Tibial nerve (tissue), 4 donors: Measurements from ENCODE around the gene TTC32. TPM values are rescaled to one million over a fixed set of nuclear protein-coding genes. Genes with fewer than 3 reads are reported as not detected.

Experiments
- DNase-seq, 2 donors: peaks; one replicate each; pipeline ENCODE4 v3.0.0-alpha.2; 2019; ENCODE audit warnings: low spot score in 2 of 2
- H3K27ac ChIP-seq, 4 donors: fragments of 200-600 bp; sonication (generic) in 3 of 4; one replicate each; pipeline ENCODE4 v1.5.1; 2017 to 2019; ENCODE audit warnings: mild to moderate bottlenecking in 1 of 4
- H3K27me3 ChIP-seq, 2 donors: fragments of 200-600 bp; sonication (generic) in 1 of 2; one replicate each; pipeline versions ENCODE4 v1.5.1 to v1.6.0; 2017 to 2019
- H3K36me3 ChIP-seq, 3 donors: fragments of 200-600 bp; sonication (generic); one replicate each; pipeline ENCODE4 v1.5.1; 2018 to 2019
- H3K4me1 ChIP-seq, 4 donors: fragments of 200-600 bp; sonication (generic) in 3 of 4; one replicate each; pipeline ENCODE4 v1.5.1; 2017 to 2019
- H3K4me3 ChIP-seq, 4 donors: fragments of 200-600 bp; sonication (generic) in 3 of 4; one replicate each; pipeline ENCODE4 v1.5.1; 2017 to 2019; ENCODE audit warnings: mild to moderate bottlenecking in 1 of 4, moderate library complexity in 1 of 4
- H3K9me3 ChIP-seq, 4 donors: fragments of 200-600 bp; sonication (generic) in 3 of 4; one replicate each; pipeline ENCODE4 v1.5.1; 2017 to 2019
- CTCF ChIP-seq, 5 experiments: fragments of 200-600 bp in 3 of 5; fragments of 450-650 bp in 2 of 5; sonication (generic) in 3 of 5; IDR thresholded peaks; one replicate each; pipeline ENCODE4 v1.5.1; 2016 to 2019; ENCODE audit warnings: antibody characterized with exemption in 5 of 5, mild to moderate bottlenecking in 3 of 5, moderate library complexity in 2 of 5
- EP300 ChIP-seq, 2 donors: sonication (generic); formaldehyde crosslinking; IDR thresholded peaks; one replicate each; pipeline ENCODE4 v1.6.1; 2017; ENCODE audit warnings: antibody characterized with exemption in 2 of 2, mild to moderate bottlenecking in 1 of 2
- POLR2A ChIP-seq, 2 donors: fragments of 450-650 bp; IDR thresholded peaks; one replicate each; pipeline ENCODE4 v1.6.1; 2017; ENCODE audit warnings: antibody characterized with exemption in 2 of 2, mild to moderate bottlenecking in 2 of 2, moderate library complexity in 2 of 2
- WGBS, 2 donors: methylation state at CpG; one replicate each; pipeline ENCODE4 v1.1.5; 2018; 5-methylcytosine and 5-hydroxymethylcytosine counted together
- total RNA-seq, 4 donors: library from RNA; depleted of rRNA; stranded (reverse); fragments of >200 nt; gene quantifications; one replicate each; pipeline ENCODE4 v1.1.0, GENCODE V29; 2016

The TTC32 gene
- total RNA-seq, 4 donors from 2014 or later = 9.6 to 19.7 (median 15.6) TPM

- Histone ChIP-seq H3K27me3 (no peaks in the 10 kb centered on the region), H3K36me3 (peaks cover 0 to 36% (median 8%) of the 10 kb centered on the region in 3 donors), H3K9me3 (no peaks in the 10 kb centered on the region), H3K27ac (no peak overlapping the region), H3K4me3 (no peak overlapping the region), H3K4me1 (no peaks in the 10 kb centered on the region)
- DNase-seq = no peak
- TF ChIP-seq POLR2A (IDR thresholded peaks at IDR 0.05) (no peak), EP300 (IDR thresholded peaks at IDR 0.05) (no peak), CTCF (IDR thresholded peaks at IDR 0.05) (no peak)
- 91 to 95% methylated on average over 1 of the region's 1 CpG for WGBS, 2 donors
Measured at GRCh38 chr2:19914266-19914975, 12.6 kb upstream of the TTC32 start.

- Histone ChIP-seq H3K27me3 (no peaks in the 10 kb centered on the region), H3K9me3 (no peaks in the 10 kb centered on the region), H3K27ac (no peak overlapping the region), H3K4me1 (no peaks in the 10 kb centered on the region), H3K4me3 (no peak overlapping the region), H3K36me3 (peaks cover 0 to 33% (median 8%) of the 10 kb centered on the region in 3 donors)
- DNase-seq = no peak
- 75 to 76% methylated on average over 9 of the region's 9 CpGs for WGBS, 2 donors
- no peak for TF ChIP-seq POLR2A (IDR thresholded peaks at IDR 0.05)
- TF ChIP-seq CTCF (IDR thresholded peaks at IDR 0.05) = no peak
- no peak for TF ChIP-seq EP300 (IDR thresholded peaks at IDR 0.05)
Measured at GRCh38 chr2:19911808-19912509, 10.2 kb upstream of the TTC32 start.

GRCh38 chr2:19902216-19902740, 495 bp upstream of the TTC32 start:
- Histone ChIP-seq H3K27me3 (no peaks in the 10 kb centered on the region), H3K4me3 (peak overlapping the region; percentile 74 to 98 (median 91)), H3K9me3 (no peaks in the 10 kb centered on the region), H3K4me1 (peaks cover 0 to 43% (median 22%) of the 10 kb centered on the region in 4 donors), H3K36me3 (no peaks in the 10 kb centered on the region), H3K27ac (peak overlapping the region; percentile 86 to 98 (median 94))
- 0% methylated on average over 20 of the region's 21 CpGs for WGBS, 2 donors
- TF ChIP-seq EP300 (IDR thresholded peaks at IDR 0.05) = no peak
- no peak for TF ChIP-seq POLR2A (IDR thresholded peaks at IDR 0.05)
- no peak for TF ChIP-seq CTCF (IDR thresholded peaks at IDR 0.05)
- no peak for DNase-seq

GRCh38 chr2:19900931-19901441, 797 bp downstream of the TTC32 start:
- peak in 1 of 2 donors; percentile 24 for DNase-seq
- peaks cover 0 to 56% (median 29%) of the 10 kb centered on the region in 4 donors for H3K4me1 ChIP-seq

More at GRCh38 chr2:19900931-19901441, 797 bp downstream of the TTC32 start:
- 0 to 1% methylated on average over 26 of the region's 26 CpGs for WGBS, 2 donors
- Histone ChIP-seq H3K36me3 (no peaks in the 10 kb centered on the region), H3K4me3 (peak overlapping the region; percentile 74 to 98 (median 91)), H3K27ac (peak overlapping the region; percentile 86 to 98 (median 94)), H3K27me3 (no peaks in the 10 kb centered on the region), H3K9me3 (no peaks in the 10 kb centered on the region)
- TF ChIP-seq POLR2A (IDR thresholded peaks at IDR 0.05) (no peak), EP300 (IDR thresholded peaks at IDR 0.05) (no peak), CTCF (IDR thresholded peaks at IDR 0.05) (no peak)
